ENCODE measurements around the gene C17orf113.
A peak's percentile ranks its signal among the peaks of the same experiment; 100 is the strongest.

Gene C17orf113

GRCh38 chr17:42072323-42073187, 22.2 kb upstream of the C17orf113 start:
- DNase-seq = no peak

GRCh38 chr17:42071810-42072209, 21.4 kb upstream of the C17orf113 start:
- no peak for DNase-seq

DNA sequence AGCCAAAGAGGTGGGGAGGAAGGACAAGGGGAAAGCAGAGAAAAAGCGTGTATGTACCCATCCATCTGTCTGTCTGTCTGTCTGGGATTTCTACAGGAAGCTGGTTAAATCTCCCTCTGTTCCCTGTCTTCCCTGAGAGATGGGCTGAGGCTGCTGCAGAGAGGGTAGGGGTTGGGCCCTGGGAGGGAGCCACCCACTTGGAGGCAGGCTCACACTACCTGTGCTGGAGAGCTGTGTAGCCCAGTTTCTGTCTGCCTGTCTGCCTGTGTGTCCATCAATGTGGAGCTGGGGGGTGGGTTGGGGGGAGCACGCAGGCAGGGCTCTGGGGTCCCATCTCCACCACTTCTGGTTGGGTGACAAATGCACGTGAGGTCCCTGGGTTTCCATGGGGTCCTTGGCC, 18.6 kb upstream of the C17orf113 start:
- DNase-seq = no peak

DNA sequence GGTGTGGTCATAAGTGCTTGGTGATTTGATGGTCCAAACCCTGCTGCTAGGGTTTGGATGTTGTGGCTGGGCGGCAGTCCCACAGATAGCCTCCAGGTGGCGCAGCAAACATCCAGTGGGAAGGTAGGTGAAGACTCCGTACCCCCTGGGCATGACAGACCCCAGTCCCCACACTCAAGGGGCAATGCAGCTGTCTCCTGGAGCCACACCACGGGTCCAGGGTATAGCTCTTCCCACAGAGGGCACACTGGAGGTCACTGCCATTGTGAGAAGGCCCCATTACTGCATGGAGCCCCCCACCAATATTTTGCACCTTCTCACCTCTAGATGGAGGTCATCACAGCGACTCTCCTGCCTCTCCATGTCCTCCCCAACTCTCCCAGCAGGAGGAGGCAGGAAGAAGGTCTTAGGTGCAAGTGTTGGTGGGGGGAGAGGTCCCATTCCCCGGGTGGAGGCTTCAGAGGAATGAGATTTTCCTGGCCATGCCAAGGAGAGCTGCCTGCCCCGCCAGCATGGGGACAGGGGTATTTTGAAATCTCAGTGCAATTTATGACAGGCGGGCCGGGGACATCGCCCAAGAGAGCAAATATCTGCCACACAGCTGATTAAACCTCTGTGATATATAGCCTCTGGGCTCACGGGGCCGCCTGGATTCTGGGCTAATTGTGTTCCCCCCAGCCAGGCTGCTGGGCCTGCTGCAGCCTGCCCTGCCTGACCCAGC, 17.1 kb upstream of the C17orf113 start:
- DNase-seq = peak; percentile 53

- DNase-seq = no peak
Measured at GRCh38 chr17:42065201-42065600, 14.8 kb upstream of the C17orf113 start.

DNA sequence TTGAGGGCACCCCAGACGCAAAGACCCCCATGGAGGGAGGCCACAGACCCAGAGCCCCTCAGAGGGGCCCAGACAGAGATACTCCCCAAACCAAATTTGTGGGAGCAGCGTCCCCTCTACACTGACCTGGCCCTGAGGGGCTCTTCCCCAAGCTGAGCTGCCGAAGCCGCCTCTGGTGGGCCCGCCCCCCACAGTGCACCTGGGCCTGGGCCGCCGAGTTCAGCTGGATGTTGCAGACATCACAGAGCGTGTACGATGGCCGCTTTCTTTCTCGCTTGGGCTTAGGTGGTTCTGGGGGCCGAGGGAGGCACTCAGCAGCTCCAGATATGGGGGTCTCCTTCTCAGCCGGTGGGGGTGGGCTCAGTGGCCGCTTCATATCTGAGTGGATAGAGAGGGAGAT, 12.3 kb upstream of the C17orf113 start:
- DNase-seq = no peak

- no peak for DNase-seq
Measured at GRCh38 chr17:42061646-42062487, 11.5 kb upstream of the C17orf113 start.

DNA sequence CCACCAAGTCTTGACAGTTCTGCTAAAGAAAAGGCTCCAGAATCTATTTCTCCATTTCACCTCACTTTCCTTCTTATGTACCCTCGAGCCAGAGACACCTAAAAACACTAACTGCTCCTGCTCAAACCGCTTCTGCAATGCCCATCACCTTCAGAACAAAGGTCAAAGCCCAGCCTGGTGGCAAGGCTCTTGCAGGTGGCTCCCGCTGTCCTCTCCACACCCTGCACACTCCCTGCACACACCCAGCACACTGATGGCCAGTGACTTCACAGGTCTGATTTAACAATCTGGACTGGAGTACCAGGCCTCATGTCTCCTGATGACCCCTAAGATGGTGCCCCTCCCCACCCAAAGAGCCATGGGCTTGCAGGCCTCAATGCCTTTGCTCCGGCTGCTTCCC, 9.8 kb upstream of the C17orf113 start:
- DNase-seq = no peak

DNA sequence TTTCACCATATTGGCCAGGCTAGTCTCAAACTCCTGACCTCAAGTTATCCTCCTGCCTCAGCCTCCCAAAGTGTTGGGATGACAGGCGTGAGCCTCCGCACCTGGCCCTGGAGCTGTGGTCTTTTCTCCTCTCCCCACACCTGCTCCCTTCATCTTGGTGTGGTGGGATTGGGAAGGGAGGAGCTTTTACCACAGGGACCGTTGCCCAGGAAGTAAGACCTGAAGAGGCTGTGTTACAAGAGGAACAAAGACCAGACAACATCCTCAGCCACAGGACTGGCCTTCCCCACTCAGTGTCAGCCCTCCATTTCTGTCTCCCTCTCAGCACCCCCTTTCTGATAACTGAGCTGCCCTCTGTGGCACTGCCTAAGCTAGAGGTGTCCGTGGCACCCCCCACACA, 9.4 kb upstream of the C17orf113 start:
- no peak for DNase-seq

DNA sequence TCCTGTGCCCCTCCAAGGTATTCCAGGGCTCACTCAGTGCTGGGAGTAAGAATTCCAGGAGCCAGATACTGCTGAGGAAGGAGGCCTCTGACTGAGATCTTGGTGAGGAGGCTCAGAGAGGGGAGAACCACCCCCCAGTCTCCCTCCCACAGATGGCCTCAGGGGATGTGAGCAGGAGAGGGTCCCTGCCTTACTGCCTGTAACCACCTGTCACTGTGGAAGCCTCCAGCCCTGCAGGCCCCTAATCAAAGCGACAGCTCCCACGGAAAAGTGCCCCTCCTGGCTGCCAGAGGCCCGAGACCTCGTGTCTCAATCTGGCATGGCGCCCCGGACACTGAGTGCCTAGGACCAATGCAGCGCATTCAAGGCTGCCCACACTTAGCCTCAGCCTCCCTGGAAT, 7.7 kb upstream of the C17orf113 start:
- DNase-seq = no peak

DNA sequence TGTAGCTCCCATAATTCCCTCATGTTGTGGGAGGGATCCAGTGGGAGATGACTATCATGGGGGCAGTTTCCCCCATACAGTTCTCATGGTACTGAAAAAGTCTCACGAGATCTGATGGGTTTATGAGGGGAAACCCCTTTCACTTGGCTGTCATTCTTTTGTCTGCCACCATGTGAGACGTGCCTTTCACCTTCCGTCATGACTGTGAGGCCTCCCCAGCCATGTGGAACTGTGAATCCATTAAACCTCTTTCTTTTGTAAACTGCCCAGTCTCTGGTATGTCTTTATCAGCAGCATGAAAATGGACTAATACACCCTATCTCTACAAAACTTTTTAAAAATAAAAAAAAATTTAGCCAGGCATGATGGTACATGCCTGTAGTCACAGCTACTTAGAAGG, 6.2 kb upstream of the C17orf113 start:
- no peak for DNase-seq

- DNase-seq = no peak
Measured at GRCh38 chr17:42055496-42055895, 5.1 kb upstream of the C17orf113 start.

GRCh38 chr17:42055027-42055426, 4.6 kb upstream of the C17orf113 start:
- DNase-seq = no peak

DNA sequence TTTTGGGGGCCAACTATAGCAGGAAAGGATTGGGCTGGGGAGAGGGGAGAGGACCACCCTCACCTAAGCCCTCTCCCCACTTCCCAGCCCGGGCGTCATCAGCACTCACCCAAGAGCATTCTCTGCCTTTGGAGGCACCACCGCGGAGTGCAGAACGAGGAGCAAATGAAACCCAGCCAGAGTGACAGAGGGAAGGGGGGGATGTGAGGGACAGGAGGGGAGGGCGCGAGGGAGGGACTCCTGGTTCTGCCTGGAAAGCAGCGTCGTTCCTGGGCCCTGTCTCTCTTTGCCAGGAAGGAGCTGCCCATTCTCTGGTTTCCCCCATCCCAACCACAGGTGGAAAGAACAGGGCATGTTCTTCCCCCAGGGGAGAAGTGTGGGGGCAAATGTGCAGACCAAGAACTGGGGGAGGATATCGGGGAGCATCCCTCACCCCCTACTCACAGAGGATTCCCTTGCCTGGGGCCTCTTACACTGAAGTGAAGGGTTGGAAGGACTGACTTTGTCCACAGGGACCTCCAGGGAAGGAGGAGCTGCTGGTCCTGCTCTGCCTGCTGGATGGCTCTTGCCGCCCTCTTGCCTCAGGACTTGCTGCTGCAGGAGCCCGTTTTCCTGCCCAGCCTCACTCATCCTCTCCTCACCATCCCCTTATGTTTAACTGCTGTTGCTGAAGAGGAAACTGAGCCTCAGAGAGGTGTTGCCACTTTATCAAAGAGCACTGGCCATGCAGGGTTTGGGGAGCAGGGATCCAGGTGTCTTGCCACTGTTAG, 3.5 kb upstream of the C17orf113 start:
- DNase-seq = no peak

DNA sequence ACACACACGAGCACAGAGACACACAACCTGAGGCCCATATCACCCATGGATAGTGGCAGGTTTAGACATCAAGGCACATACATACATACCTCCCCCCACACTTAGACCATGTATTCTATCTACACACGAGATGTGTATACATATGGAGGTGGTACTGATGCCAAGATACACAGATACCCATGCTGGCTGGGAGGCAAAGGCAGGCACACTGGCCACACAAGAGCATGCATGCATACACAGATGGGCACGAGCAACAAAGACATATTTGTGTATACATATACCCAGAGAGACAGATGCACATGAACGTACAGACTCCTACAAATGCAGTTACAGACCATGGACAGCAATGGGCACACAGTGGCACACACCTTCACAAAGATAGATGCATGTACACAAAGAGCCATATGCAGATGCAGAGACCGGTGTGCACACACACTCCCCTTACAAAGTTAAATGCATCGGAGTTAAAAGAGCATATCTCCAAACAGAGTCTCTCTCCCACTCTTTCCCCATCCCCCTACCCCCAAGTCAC, 2.0 kb upstream of the C17orf113 start:
- DNase-seq = no peak

DNA sequence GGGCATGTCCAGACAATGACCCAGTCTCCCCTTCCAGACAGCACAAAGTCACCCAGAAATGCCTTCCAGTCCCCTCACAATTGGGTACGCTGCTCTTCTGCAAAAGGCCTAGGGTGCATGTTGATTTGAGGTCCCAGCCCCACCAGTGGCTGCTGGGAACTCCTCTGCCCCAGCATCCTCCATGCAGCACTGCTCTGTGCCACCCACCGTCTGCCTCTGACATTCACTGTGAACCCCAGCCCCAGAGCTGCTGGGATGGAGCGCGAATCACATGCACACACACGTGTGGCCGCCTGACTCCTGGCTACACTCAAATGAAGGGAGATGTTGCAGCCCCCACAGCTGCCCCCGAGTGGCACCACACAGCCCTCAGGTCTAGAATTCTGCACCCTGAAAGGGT, 1.2 kb upstream of the C17orf113 start:
- DNase-seq = no peak

GRCh38 chr17:42051013-42051400, 606 bp upstream of the C17orf113 start:
- no peak for DNase-seq

DNA sequence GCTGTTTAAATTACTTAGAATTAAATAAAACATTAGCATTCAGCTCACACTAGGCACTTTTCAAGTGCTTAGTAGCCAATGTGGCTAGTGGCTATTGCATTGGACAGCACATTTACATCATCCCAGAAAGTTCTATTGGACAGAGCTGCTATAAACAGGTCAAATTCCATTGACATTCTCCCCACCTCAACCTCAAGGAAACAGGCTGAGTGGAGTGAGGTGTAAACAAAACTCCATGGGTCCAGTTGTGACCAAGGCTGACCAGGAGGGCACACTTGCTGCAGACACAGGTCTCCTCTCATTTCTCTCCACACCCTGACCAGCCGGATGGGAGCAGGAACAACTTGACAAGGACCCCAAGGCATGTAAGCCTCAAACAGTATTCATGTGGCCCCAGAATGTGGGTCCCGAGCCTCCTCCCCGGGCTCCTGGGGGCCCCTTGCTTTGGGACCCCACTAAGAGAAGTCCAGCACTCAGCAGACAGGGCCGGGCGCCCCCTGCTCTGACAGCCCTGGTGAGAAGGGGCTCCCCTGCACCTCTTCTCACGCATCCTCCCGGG, 488 bp downstream of the C17orf113 start:
- no peak for DNase-seq

- no peak for DNase-seq
Measured at GRCh38 chr17:42047343-42047742, 3.1 kb downstream of the C17orf113 start.

GRCh38 chr17:42045719-42046118, 4.7 kb downstream of the C17orf113 start:
- DNase-seq = no peak

GRCh38 chr17:42042598-42043319, 7.6 kb downstream of the C17orf113 start:
- no peak for DNase-seq

All from activated effector memory CD4-positive, alpha-beta T cell treated with Interleukin-2 at 50 U/mL for 16 hours (primary cell).